Measurements from ENCODE around the gene CTBP2.

CTBP2 gene

GRCh38 chr10:124967255-124967654 is 193.1 kb downstream of the CTBP2 start:
- H3K4me1 ChIP-seq (ENCODE audit: control insufficient read depth, low read length), result no peaks in the 10 kb centered on the region
- peaks cover 42% of the 10 kb centered on the region for H3K36me3 ChIP-seq (ENCODE audit: control insufficient read depth, low read length)
- peaks cover 58% of the 10 kb centered on the region for H3K79me2 ChIP-seq (ENCODE audit: control insufficient read depth, low read length)

GRCh38 chr10:124966008-124966407 is 194.4 kb downstream of the CTBP2 start:
- TF ChIP-seq CTCF (IDR thresholded peaks at IDR 0.05; ENCODE audit: low read depth, low read length, poor library complexity, severe bottlenecking), result no peak
- TF ChIP-seq EZH2phosphoT487 (IDR thresholded peaks at IDR 0.05; ENCODE audit: borderline replicate concordance, low read length), result no peak
- H3K27ac ChIP-seq (ENCODE audit: low read depth, low read length), result no peak overlapping the region
- no peak overlapping the region for H3K4me2 ChIP-seq (ENCODE audit: low read length)
- no peak overlapping the region for H3K4me3 ChIP-seq (ENCODE audit: low read length)
- peaks cover 36% of the 10 kb centered on the region for H3K36me3 ChIP-seq (ENCODE audit: control insufficient read depth, low read length)
- H3K9me2 ChIP-seq (replicated peaks; ENCODE audit: control insufficient read depth, low read length), result no peaks in the 10 kb centered on the region
- H4K20me1 ChIP-seq (ENCODE audit: control insufficient read depth, insufficient read depth, low read depth, low read length), result 0 out of 2 replicates have a peak, but pooled peaks cover 3% of the 10 kb centered on the region
- H3K9me3 ChIP-seq (ENCODE audit: control insufficient read depth, insufficient read depth, low read length), result no peaks in the 10 kb centered on the region
- peaks cover 65% of the 10 kb centered on the region for H3K79me2 ChIP-seq (ENCODE audit: control insufficient read depth, low read length)
- no peaks in the 10 kb centered on the region for H3K27me3 ChIP-seq (ENCODE audit: control insufficient read depth, low read length)
- no peaks in the 10 kb centered on the region; the same call in 1 of the 2 replicates for H3F3A ChIP-seq (ENCODE audit: control insufficient read depth, insufficient read depth)
- H3K4me1 ChIP-seq (ENCODE audit: control insufficient read depth, low read length), result no peaks in the 10 kb centered on the region

More at GRCh38 chr10:124967255-124967654, 193.1 kb downstream of the CTBP2 start:
- Histone ChIP-seq H4K20me1 (ENCODE audit: control insufficient read depth, insufficient read depth, low read depth, low read length) (0 out of 2 replicates have a peak, but pooled peaks cover 3% of the 10 kb centered on the region), H3K9me3 (ENCODE audit: control insufficient read depth, insufficient read depth, low read length) (no peaks in the 10 kb centered on the region), H3K4me3 (ENCODE audit: low read length) (no peak overlapping the region), H3K27ac (ENCODE audit: low read depth, low read length) (no peak overlapping the region), H3F3A (ENCODE audit: control insufficient read depth, insufficient read depth) (no peaks in the 10 kb centered on the region; the same call in 1 of the 2 replicates), H3K9me2 (replicated peaks; ENCODE audit: control insufficient read depth, low read length) (no peaks in the 10 kb centered on the region), H3K27me3 (ENCODE audit: control insufficient read depth, low read length) (no peaks in the 10 kb centered on the region), H3K4me2 (ENCODE audit: low read length) (no peak overlapping the region)
- TF ChIP-seq CTCF (IDR thresholded peaks at IDR 0.05; ENCODE audit: low read depth, low read length, poor library complexity, severe bottlenecking), result no peak
- no peak for TF ChIP-seq EZH2phosphoT487 (IDR thresholded peaks at IDR 0.05; ENCODE audit: borderline replicate concordance, low read length)

- H3F3A ChIP-seq (ENCODE audit: control insufficient read depth, insufficient read depth), result no peaks in the 10 kb centered on the region; the same call in 1 of the 2 replicates
- H3K4me2 ChIP-seq (ENCODE audit: low read length), result no peak overlapping the region
- H4K20me1 ChIP-seq (ENCODE audit: control insufficient read depth, insufficient read depth, low read depth, low read length), result 0 out of 2 replicates have a peak, but pooled peaks cover 3% of the 10 kb centered on the region
- no peak overlapping the region for H3K4me3 ChIP-seq (ENCODE audit: low read length)
- no peaks in the 10 kb centered on the region for H3K9me3 ChIP-seq (ENCODE audit: control insufficient read depth, insufficient read depth, low read length)
- no peaks in the 10 kb centered on the region for H3K27me3 ChIP-seq (ENCODE audit: control insufficient read depth, low read length)
- no peak for TF ChIP-seq CTCF (IDR thresholded peaks at IDR 0.05; ENCODE audit: low read depth, low read length, poor library complexity, severe bottlenecking)
- no peak for TF ChIP-seq EZH2phosphoT487 (IDR thresholded peaks at IDR 0.05; ENCODE audit: borderline replicate concordance, low read length)
- H3K27ac ChIP-seq (ENCODE audit: low read depth, low read length), result no peak overlapping the region
- H3K9me2 ChIP-seq (replicated peaks; ENCODE audit: control insufficient read depth, low read length), result no peaks in the 10 kb centered on the region
- peaks cover 34% of the 10 kb centered on the region for H3K36me3 ChIP-seq (ENCODE audit: control insufficient read depth, low read length)
- H3K4me1 ChIP-seq (ENCODE audit: control insufficient read depth, low read length), result no peaks in the 10 kb centered on the region
- peaks cover 77% of the 10 kb centered on the region for H3K79me2 ChIP-seq (ENCODE audit: control insufficient read depth, low read length)
Measured at GRCh38 chr10:124963866-124964720, 196.3 kb downstream of the CTBP2 start.
